K562 (cell line): Measurements from ENCODE around the gene LEPROT. TPM values are rescaled to one million over a fixed set of nuclear protein-coding genes. Genes with fewer than 3 reads are reported as not detected.

Source experiments
- ATF2 ChIP-seq: sonication (generic); formaldehyde crosslinking; IDR thresholded peaks from 2 replicates; pipeline ENCODE4 v1.8.1; 2022; ENCODE audit warnings: missing genetic modification reagents
- ATF3 ChIP-seq, 2 experiments: fragments of 450-650 bp in 1 of 2; sonication (generic) in 1 of 2; formaldehyde crosslinking in 1 of 2; IDR thresholded peaks in 1 of 2; conservative IDR thresholded peaks in 1 of 2; 2 replicates each; pipeline versions ENCODE4 v1.6.1 to v1.8.1; 2016 to 2023; ENCODE audit warnings: mild to moderate bottlenecking in 2 of 2, moderate library complexity in 2 of 2, inconsistent platforms in 1 of 2, missing genetic modification reagents in 1 of 2
- ETV6 ChIP-seq, 3 experiments: fragments of 150-350 bp in 1 of 3; sonication (generic) in 1 of 3; formaldehyde crosslinking in 1 of 3; IDR thresholded peaks; 2 replicates each; pipeline versions ENCODE4 v1.6.1 to v1.8.0; 2014 to 2022; ENCODE audit warnings: borderline replicate concordance in 2 of 3, low read depth in 2 of 3, antibody characterized with exemption in 1 of 3, low read length in 1 of 3, mild to moderate bottlenecking in 1 of 3, missing genetic modification reagents in 1 of 3
- HNRNPLL ChIP-seq: fragments of 200-400 bp; formaldehyde crosslinking; IDR thresholded peaks from 2 replicates; pipeline ENCODE4 v1.6.1; 2017; ENCODE audit warnings: low read length, low read depth, mild to moderate bottlenecking; ENCODE audit not compliant: poor library complexity, severe bottlenecking
- MCM2 ChIP-seq: fragments of 450-650 bp; IDR thresholded peaks from 2 replicates; pipeline ENCODE4 v1.6.1; 2017; ENCODE audit warnings: low read depth, mild to moderate bottlenecking
- MLLT1 ChIP-seq, 2 experiments: fragments of 450-650 bp; IDR thresholded peaks; 2 replicates each; pipeline ENCODE4 v1.6.1; 2016
- NUFIP1 ChIP-seq: fragments of 450-650 bp; IDR thresholded peaks from 2 replicates; pipeline ENCODE4 v1.6.1; 2018; ENCODE audit not compliant: partially characterized antibody
- RUNX1 ChIP-seq: sonication (generic); IDR thresholded peaks from 2 replicates; pipeline ENCODE4 v1.6.1; 2016; ENCODE audit warnings: antibody characterized with exemption, low read depth
- TAL1 ChIP-seq: fragments of 450-650 bp; IDR thresholded peaks from 2 replicates; pipeline ENCODE4 v1.6.1; 2016; ENCODE audit warnings: mild to moderate bottlenecking
- ZKSCAN3 ChIP-seq: fragments of 250-450 bp; sonication (Bioruptor Pico); IDR thresholded peaks from 2 replicates; pipeline ENCODE4 v1.4.0; 2020
- ZMIZ1 ChIP-seq, 2 experiments: fragments of 150-350 bp in 1 of 2; IDR thresholded peaks; 2 replicates each; pipeline ENCODE4 v1.6.1; 2012 to 2016; ENCODE audit warnings: low read depth in 2 of 2, low read length in 2 of 2, mild to moderate bottlenecking in 1 of 2, moderate library complexity in 1 of 2
- ZNF143 ChIP-seq: sonication (generic); formaldehyde crosslinking; IDR thresholded peaks from 2 replicates; pipeline ENCODE4 v1.9.0; 2022; ENCODE audit warnings: mild to moderate bottlenecking, missing genetic modification reagents
- ZNF639 ChIP-seq, 2 experiments: fragments of 200-800 bp in 1 of 2; sonication (Bioruptor generic) in 1 of 2; sonication (generic) in 1 of 2; formaldehyde crosslinking in 1 of 2; IDR thresholded peaks in 1 of 2; conservative IDR thresholded peaks in 1 of 2; 2 replicates each; pipeline versions ENCODE4 v1.5.0 to v1.6.1; 2016 to 2020; ENCODE audit warnings: missing compliant biosample characterization in 1 of 2, missing genetic modification characterization in 1 of 2, missing genetic modification reagents in 1 of 2
- ZNF830 ChIP-seq: fragments of 250-450 bp; sonication (Bioruptor Pico); IDR thresholded peaks from 2 replicates; pipeline ENCODE4 v1.5.0; 2021; ENCODE audit warnings: mild to moderate bottlenecking
- polyA plus RNA-seq, 8 experiments: library from polyadenylated mRNA; depleted of rRNA in 4 of 8; stranded (reverse) in 5 of 8; unstranded in 3 of 8; fragments of >200 nt; fragmentation: Nextera tagmentation in 2 of 8; fragmentation: Illumina TruSeq in 1 of 8; extraction: Ambion mirVana in 2 of 8; extraction: Trizol in 1 of 8; gene quantifications; 2 replicates each; pipeline versions ENCODE4 v1.2.1 to v1.2.3, GENCODE V29; 2011 to 2014; ENCODE audit warnings: inconsistent platforms in 1 of 8, missing spikeins in 1 of 8
- total RNA-seq, 7 experiments: library from RNA; depleted of rRNA in 6 of 7; stranded (reverse); fragments of >200 nt in 6 of 7; fragmentation: Illumina TruSeq in 2 of 7; extraction: Trizol in 2 of 7; gene quantifications; 2 replicates each; pipeline versions ENCODE4 v1.2.1 to v1.2.3, GENCODE V29; 2011 to 2021; ENCODE audit warnings: low replicate concordance in 1 of 7

The LEPROT gene
- total and polyA plus RNA-seq, 9 of the 15 experiments (the other 6 are each of a cell fraction or from before 2014, with no cell fraction given): 28.1 to 97.5 (median 45.8) TPM

GRCh38 chr1:65412256-65412983 is 8.0 kb upstream of the LEPROT start (continued):
- TF ChIP-seq ATF2 (CRISPR knock-in tag) (no peak), ZMIZ1 (IDR thresholded peaks at IDR 0.05; ENCODE audit: low read depth in 2 of 2, low read length in 2 of 2) (peak in 1 of 2 experiments; percentile 97; a peak in 2 of 4 replicates), NUFIP1 (no peak), MLLT1 (IDR thresholded peaks at IDR 0.05) (peak in 1 of 2 experiments; percentile 52; a peak in 2 of 4 replicates), ZKSCAN3 (CRISPR knock-in tag) (no peak), ZNF639 (CRISPR knock-in tag; conservative IDR thresholded peaks at IDR 0.05 in 1 of 2, IDR thresholded peaks at IDR 0.05 in 1 of 2) (peak in 1 of 2 experiments; percentile 94; a peak in 2 of 4 replicates), RUNX1 (peak; percentile 68; the same call in 1 of the 2 replicates), MCM2 (no peak), TAL1 (peak; percentile 99), ETV6 (IDR thresholded peaks at IDR 0.05; ENCODE audit: borderline replicate concordance in 1 of 2, low read depth in 2 of 2, low read length in 1 of 2) (peak in 1 of 2 experiments; percentile 53; a peak in 1 of 4 replicates), ETV6 (CRISPR knock-in tag; IDR thresholded peaks at IDR 0.05; ENCODE audit: borderline replicate concordance) (no peak), ATF3 (IDR thresholded peaks at IDR 0.05) (peak; percentile 97), ATF3 (CRISPR knock-in tag; conservative IDR thresholded peaks at IDR 0.05) (no peak; the same call in 1 of the 2 replicates), ZNF830 (CRISPR knock-in tag) (no peak), HNRNPLL (no peak), ZNF143 (CRISPR knock-in tag) (no peak)
